Measurements from ENCODE around the gene MT1F.
"Not testable (repeated sequence)": the region's sequence is repeated elsewhere in the genome, so short reads cannot be mapped to it uniquely, and the experiment has no call there.

The MT1F gene

DNA sequence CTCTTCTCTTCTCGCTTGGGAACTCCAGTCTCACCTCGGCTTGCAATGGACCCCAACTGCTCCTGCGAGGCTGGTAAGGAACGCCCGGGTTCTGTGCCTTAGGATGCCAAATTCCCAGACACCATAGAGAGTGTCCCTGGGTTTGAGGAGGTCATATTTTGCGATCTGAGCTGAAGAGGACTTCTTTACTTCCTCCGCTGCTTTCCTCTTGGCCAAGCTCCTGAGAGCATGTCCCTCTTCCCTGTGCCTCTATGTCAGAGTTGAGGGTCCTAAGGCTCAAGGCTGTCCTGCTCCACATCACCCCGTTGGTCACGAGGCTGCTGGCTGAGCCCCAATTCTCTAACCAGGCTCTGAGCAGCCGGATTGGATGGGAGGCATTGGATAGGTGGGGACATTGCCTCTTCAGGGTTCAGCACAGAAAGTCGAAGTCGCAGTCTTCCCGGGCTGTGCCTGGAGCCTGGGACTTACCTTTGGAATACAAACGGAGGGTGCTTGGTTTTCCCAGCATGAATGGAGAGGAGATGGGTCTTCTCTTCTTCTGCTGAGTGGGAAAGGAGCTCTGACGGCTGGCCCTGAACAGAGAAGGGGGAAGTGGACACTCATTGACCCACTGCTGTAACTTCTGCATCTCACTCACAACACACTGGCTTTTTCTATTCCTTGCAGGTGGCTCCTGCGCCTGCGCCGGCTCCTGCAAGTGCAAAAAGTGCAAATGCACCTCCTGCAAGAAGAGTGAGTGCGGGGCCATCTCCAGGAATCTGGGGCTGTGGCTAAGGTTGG lies 12.3 kb downstream of the MT1F start:
- in situ Hi-C loops (cut with MboI; ENCODE audit: low sequenced_read_pairs), result no loop called here

DNA sequence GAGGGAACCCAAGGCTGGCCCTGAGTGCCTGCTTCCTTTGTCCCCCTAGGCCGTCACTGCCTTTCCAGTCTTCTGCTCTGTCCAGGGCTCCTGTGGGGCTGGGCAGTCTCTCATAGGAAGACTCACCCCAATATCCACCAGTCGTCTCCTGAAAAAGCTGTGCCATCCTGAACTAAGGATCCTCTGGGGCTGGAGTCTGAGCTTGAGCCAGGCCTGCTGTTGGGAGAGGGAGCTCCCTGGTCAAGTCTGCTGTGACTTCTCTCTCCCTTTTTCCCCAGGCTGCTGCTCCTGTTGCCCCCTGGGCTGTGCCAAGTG lies 12.8 kb downstream of the MT1F start:
- in situ Hi-C loops (cut with MboI; ENCODE audit: low sequenced_read_pairs), result no loop called here

DNA sequence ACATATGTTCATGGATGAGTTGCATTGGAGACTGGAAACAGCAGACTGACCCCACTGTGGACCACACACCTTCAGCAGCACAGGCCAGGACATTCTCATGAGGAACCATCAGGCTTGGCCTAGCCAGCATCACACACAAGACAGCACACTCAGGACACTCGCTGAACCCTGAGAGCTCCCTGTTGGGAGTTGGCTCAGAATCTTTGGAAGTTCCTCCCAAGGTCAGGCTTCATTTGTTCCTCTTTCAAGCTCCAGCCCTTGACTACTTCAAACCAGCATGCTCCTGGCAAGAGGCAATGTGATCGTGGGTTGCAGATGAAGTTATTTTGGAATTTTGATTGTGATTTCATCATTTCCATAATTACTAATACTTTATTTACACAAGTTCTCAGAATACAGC lies 13.9 kb downstream of the MT1F start:
- in situ Hi-C loops (cut with MboI; ENCODE audit: low sequenced_read_pairs), result not testable (repeated sequence)

DNA sequence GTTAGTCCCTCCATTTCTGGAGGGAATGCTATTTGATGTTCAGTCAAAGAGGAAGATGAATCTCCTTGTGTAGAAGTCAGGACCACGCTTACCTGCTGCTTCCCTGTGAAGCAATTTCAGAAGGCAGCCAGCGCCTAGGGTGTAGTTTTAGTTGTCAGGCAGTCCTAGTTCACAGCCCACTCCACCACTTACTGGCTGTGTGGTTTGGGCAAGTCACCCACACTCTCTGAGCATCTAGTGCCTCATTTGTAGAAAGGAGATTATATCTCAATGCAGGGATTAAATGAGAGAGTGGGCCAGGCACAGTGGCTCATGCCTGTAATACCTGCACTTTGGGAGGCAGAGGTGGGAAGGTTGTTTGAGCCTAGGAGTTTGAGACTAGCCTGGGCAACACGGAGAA lies 14.4 kb downstream of the MT1F start:
- in situ Hi-C loops (cut with MboI; ENCODE audit: low sequenced_read_pairs), result not testable (repeated sequence)

DNA sequence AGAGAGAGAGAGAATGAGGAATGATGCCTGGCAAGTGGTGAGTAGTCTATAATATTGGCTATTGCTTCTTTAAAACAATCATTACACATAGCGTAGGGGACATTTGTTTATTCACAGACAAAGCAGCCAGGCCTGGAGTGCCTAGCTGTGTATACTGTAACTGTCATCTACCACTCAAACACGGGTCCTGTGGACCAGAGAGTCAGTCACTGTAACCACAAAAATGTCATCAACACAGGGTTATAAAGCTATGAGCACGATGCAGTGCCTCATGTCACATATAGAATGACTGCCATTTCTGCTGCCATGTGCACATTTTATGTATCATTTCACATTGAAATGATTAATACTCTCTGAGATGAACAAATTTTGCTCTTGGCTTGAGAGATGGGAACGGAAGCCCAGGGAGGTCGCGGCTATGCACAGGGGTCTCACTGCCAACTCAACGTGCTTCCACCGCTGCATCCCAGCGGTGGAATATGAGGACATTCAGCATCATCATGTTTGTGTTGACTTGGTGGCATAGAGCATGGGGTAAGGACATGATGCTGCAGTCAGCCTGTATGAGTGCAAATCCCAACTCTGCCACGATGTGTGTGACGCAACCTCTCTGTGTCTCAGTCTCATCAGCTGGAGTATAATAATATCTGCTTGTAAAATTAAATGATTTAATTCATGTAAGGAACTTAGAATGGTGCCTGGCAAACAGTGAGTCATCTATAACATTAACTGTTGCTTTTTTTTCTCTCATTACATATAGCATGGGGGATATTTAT lies 15.2 kb downstream of the MT1F start:
- in situ Hi-C loops (cut with MboI; ENCODE audit: low sequenced_read_pairs), result no loop called here

DNA sequence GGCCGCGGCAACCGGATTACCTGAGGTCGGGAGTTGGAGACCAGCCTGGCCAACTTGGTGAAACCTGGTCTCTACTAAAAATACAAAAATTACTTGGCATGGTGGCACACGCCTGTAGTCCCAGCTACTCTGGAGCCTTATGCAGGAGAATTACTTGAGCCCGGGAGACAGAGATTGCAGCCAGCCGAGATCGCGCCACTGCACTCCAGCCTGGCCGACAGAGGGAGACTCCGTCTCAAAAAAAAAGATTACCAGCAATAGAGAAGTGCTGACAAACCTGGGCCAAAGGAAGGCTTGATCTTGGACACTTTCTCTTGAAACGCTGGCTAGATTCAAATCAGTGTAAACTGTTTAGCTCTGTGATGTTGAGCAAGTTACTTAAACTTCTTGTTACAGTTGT lies 16.2 kb downstream of the MT1F start:
- in situ Hi-C loops (cut with MboI; ENCODE audit: low sequenced_read_pairs), result no loop called here

DNA sequence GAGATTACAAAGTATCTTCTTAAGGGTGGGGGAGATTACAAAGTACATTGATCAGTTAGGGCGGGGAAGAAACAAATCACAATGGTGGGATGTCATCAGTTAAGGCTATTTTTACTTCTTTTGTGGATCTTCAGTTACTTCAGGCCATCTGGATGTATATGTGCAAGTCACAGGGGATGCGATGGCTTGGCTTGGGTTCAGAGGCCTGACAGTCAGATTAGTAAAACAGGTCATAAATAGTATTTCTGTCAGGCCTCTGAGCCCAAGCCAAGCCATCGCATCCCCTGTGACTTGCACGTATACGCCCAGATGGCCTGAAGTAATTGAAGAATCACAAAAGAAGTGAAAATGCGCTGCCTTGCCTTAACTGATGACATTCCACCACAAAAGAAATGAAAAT lies 16.8 kb downstream of the MT1F start:
- in situ Hi-C loops (cut with MboI; ENCODE audit: low sequenced_read_pairs), result not testable (repeated sequence)

DNA sequence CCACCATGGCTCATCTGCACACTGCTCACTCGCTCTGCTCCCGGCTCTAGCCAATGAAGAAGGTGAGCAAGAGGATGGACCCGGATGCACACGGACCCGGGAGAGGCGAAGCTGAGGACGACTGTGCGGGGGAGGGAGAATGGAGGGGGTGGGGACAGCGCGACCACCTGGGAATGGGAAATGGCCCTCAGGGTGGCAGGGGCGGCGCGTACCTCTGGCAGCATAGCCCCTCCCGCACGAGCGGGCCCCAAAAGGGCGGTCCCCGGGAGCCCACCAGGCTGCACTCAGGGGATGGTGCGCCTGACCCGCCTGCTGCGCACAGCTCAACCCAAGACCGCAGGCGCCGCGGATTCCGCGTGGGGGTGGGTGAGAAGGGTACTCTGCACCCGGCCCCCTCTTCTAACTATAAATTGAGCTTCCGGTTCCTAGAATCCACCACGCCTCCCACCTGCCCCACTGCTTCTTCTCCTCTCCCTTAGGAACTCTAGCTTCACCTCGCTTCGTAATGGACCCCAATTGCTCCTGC lies 18.0 kb downstream of the MT1F start:
- in situ Hi-C loops (cut with MboI; ENCODE audit: low sequenced_read_pairs), result no loop called here

DNA sequence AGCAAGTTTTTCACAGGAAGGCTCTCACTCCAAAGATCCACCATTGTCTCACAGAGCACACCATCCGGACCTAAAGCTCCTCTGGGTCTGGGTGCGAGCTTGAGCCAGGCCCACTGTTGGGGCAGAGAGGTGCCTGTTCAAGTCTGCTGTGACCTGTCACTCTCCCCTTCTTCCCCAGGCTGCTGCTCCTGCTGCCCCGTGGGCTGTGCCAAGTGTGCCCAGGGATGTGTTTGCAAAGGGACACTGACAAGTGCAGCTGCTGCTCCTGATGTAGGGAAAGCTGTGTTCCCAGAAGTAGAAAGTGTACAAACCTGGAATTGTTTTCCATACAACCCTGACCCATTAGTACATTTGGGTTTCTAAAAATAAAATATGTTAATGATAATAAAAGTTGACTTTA lies 19.7 kb downstream of the MT1F start:
- in situ Hi-C loops (cut with MboI; ENCODE audit: low sequenced_read_pairs), result no loop called here

DNA sequence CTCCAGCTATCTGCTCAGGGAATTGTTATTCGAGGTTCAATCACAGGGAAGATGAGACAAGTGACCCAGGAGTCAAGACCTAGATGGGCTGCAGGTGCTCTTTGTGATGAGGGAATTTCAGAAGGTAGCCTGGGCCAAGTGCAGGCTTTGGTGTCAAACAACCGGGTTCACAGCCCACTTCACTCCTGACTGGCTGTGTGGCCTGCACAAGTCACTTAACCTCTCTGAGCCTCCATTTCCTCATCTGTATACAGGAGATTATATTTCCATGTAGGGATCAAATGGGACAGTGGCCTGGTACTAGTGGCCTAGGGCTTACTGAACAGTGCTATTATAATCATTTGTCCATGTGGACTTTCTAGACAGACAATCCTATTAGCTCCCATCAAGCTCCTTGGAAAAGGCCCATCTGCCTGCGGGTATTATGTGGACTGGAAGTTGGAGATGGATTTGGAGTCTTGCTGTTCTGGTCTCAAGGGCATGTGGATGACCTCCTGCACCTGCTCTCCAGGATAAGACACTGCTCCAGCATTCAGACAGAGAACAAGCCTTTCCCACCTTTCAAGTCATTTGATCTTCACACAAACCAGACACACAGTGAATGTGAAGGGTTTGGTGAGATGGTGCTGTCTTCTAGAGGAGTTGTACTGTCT lies 21.4 kb downstream of the MT1F start:
- in situ Hi-C loops (cut with MboI; ENCODE audit: low sequenced_read_pairs), result no loop called here

DNA sequence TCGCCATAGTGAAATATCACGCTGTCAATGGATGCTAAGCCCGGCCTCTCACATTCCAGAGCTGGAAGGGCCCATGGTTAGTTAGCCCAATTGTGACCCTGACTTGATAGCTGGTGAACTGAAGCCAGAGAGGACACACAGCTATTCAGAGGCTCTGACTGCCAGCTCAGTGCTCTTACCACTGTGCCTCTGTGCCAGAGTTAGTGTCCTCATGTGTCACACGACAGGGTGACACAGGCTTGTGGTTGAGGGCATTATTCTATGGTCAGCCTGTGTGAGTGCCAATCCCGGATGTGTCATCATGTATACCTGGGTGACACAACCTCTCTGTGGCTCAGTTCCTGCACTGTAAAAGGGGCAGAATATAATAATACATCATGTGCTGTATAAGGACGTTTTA lies 22.1 kb downstream of the MT1F start:
- in situ Hi-C loops (cut with MboI; ENCODE audit: low sequenced_read_pairs), result no loop called here

DNA sequence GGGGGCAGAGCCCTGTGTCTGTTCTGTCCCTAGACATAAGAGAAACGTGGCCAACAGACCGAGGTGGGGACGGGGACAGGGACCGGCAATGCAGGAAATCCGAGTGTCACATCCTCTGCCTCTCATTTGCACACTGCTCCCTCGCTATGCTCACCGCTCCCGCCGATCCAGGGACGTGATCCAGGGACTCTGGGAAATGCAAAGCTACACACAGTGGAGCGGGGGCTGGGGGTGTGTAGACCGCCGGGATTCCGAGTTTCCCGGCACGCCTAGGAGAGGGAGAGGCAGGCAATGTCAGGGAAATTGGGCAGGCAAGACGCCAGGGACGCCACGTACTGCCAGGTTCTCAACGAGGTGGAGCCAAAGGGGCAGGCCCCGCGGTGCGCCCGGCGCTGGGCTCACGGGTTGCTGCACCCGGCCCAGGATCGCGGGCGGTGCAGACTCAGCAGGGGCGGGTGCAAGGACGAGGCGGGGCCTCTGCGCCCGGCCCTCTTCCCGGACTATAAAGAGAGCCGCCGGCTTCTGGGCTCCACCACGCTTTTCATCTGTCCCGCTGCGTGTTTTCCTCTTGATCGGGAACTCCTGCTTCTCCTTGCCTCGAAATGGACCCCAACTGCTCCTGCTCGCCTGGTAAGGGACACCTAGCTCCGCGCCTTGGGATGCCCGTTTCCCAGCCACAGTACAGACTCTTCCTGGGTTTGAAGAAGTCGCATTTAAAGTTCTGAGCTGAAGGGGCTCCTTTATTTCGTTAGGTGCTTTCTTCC lies 24.4 kb downstream of the MT1F start, which contains the start of gene MT1X:
TSS of gene MT1X (plus strand) at position 532 of the 764 bp plus-strand sequence. CDS start at position 603, 71 bp downstream.
- in situ Hi-C loops (cut with MboI; ENCODE audit: low sequenced_read_pairs), result no loop called here

DNA sequence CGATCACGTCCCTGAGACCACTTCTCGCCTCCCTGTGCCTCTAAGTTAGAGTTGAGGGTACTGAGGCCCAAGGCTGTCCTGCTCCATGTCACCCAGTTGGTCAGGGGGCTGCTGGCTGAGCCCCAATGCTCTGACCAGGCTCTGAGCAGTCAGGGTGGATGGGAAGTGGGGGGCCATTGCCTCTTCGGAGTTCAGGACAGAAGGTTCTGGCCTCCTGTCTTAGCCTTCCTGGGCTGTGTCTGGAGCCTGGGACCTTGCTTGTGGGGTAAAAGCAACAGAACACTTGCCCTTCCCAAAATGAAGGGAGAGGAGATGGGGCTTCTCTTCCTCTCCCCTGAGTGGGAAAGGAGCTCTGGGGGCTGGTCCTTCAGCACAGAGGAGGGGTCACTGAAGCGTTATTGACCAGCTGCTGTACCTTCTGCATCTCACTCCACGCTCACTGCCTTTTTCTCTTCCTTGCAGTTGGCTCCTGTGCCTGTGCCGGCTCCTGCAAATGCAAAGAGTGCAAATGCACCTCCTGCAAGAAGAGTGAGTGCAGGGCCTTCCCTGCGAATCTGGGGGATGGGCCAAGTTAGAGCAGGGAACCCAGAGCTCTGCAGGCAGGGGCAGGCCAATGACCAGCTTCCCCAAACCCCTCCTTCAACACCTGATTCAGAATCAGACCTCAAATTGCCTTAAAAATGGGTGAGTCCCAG lies 25.1 kb downstream of the MT1F start:
- in situ Hi-C loops (cut with MboI; ENCODE audit: low sequenced_read_pairs), result no loop called here

DNA sequence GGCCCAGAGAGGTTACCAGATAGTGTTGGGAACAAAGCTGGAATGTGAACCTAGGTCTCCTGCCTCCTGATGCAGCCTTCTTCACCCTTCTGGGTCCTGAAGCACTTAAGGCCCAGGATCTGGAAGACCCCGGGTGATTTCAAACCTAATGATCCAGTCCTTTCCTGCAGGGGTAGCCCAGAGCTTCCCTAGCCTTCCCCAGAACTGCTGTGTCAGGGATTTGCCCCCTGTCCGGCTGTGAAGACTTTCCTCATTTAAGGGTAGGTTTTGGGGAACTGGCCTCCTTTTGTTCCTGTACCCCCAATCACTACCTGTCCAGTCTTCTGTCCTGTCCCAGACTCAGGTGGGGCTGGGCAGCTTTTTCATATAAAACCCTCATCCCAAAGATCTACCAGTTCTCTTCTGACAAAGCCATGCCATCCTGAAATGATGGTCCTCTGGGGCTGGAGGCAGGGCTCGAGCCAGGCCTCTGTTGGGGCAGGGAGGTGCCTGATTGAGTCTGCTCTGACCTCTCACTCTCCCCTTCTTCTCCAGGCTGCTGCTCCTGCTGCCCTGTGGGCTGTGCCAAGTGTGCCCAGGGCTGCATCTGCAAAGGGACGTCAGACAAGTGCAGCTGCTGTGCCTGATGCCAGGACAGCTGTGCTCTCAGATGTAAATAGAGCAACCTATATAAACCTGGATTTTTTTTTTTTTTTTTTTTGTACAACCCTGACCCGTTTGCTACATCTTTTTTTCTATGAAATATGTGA lies 25.8 kb downstream of the MT1F start:
- in situ Hi-C loops (cut with MboI; ENCODE audit: low sequenced_read_pairs), result no loop called here

DNA sequence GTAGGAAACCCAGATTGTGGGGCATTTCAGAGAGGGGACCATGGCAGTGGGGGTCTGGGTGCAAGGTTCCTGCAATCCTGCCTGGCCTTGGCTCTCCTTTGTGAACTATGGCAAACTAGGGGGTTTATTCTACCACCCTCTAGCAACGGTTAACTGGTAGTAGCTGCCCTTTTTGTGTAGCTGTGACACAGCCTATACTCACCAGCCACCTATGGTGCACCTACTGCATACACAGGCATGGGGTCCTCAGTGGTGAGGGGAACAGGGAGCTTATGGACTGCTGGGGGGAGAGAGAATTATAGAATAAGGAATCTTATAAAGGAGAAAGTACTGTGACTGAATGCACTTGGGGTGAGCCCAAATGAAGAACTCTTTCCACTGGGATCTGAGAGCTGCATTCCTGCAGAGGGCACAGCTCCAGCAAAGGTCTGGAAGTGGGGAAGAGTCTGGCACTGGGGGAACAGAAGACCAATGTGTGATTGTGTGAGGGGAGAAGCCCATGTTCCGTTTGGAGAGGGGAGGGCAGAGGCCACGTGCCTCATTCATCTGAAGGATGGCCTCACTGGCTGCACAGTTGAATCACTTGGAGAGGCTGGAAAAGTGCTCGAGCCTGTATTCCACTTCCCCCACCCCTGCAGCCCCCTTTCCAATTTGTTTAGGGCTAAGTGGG lies 26.6 kb downstream of the MT1F start:
- in situ Hi-C loops (cut with MboI; ENCODE audit: low sequenced_read_pairs), result no loop called here

DNA sequence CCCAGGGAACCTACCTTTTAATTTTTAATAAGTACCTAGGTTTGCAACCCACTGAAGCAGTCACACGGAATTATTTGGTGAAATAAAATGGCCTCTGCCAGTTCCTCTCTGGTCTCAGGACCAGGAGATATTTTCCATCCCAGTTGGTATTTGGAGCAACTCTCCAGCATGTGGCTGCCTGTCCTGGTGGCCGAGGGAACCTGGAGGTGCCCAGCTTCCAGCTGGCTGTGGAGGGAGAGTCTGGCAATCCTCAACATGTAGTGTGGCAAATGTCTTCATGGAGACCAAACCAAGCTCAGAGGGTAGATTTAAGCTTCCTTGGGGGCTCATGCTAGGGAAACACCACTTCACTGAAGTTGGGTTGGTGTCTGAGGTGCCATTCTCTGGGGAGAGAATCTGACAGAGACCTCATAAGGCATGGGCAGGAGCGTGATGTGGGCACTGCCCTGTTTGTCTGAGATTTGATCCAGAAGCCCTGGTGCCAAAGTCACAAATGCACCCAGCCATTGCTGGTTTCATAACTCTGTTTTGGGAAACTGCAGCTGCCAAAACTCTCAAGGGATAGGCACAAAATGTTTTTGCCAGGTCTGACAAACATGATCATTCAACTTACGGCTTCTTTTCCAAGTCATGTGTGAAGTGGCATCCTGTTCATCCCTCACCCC lies 27.3 kb downstream of the MT1F start:
- in situ Hi-C loops (cut with MboI; ENCODE audit: low sequenced_read_pairs), result no loop called here

DNA sequence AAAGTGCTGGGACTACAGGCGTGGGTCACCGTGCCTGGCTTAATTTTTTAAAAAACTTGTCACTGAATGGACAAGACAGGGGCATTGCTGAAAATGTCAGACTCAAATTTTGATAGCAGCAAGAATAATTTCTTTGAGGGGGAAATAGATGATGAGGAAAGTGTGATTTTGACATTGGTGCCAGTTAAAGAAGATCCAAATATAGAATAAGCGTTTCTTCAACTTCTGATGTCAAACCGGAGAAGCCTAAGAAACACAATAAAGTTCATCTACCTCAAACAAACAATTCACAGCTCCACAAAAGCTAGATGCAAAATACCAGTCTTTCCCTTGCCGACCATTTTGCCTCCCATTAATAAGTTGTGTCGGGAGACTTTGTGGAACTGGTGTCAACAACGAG lies 29.0 kb downstream of the MT1F start:
- in situ Hi-C loops (cut with MboI; ENCODE audit: low sequenced_read_pairs), result no loop called here

DNA sequence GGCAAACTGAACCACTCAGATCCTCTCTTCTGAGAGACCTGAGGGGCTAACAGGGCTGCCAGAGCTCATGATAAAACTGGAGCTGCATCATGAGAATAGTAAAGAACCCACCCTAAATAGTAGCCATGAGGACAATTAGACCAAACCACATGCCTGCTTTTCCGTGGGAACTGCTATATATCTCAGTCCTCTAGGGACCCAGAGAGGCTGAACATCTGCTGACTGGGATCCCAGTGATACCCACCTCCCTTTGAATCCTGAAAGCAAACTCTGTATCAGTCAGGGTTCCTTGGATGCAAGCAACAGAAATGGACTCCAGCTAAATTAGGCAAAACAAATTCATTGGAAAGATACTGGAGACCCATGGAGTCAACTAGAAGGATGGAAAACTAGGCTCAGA lies 31.0 kb downstream of the MT1F start:
- in situ Hi-C loops (cut with MboI; ENCODE audit: low sequenced_read_pairs), result no loop called here

DNA sequence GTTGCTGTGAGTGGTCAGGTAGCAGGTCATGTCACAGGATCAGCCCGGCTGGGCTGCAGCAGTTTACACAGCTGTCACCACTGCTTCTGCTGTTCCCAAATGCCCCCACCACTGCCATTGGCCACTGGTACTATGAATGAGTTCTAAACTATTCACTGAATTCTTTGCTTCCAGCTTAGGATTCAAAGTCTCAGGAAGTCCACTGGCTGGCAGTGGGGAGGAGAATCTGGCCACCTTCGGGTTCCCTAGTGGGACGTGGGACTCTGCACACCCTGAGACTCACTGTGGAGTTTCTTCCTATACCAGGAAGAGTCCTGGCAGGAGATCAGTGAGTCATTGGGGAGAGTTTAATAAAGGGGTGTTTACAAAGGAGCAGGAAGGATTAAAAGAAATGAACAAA lies 31.4 kb downstream of the MT1F start:
- in situ Hi-C loops (cut with MboI; ENCODE audit: low sequenced_read_pairs), result no loop called here
